GM06990 (cell line): ENCODE measurements around the gene CALCOCO1.

Source experiments
- DNase-seq: peaks from one replicate; pipeline ENCODE4 v3.0.0-alpha.2; 2011; ENCODE audit not compliant: insufficient read length; ENCODE audit errors: extremely low read depth
- H3K27me3 ChIP-seq: replicated peaks from 2 replicates; pipeline ENCODE4 v1.6.0; 2011; ENCODE audit warnings: low read length; ENCODE audit not compliant: control insufficient read depth, insufficient read depth
- H3K36me3 ChIP-seq: 2 replicates; pipeline ENCODE4 v1.5.1; 2011; ENCODE audit warnings: low read length; ENCODE audit not compliant: control insufficient read depth, insufficient read depth
- H3K4me3 ChIP-seq: replicated peaks from 2 replicates; pipeline ENCODE4 v1.5.1; 2011; ENCODE audit warnings: low read depth, mild to moderate bottlenecking, control low read depth, low read length
- TF ChIP-seq, protein P1 (sequence below): IDR thresholded peaks from 2 replicates; pipeline ENCODE4 v1.5.1; 2011; ENCODE audit warnings: low read length, control low read depth, mild to moderate bottlenecking, inconsistent platforms; ENCODE audit not compliant: insufficient read depth, poor library complexity, severe bottlenecking

The CALCOCO1 gene

DNA sequence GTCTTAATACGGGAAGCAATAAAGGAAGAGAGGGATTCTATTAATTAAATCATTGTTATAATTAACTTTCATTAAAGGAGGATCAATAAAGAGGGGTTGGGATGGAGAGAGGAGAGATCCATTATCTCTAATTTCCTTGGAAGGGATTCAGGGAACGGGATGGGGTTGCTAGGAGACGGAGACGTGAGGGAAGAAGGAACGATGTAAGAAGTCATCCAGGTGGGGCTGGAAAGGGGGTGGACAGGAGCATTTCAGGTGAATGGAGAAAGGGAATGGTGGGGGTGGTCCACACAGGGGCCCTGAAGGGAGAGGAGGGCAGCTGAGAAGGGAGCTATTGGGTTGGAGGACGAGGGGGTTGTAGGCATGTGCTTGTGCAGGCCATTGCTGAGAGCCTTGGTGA is 17.2 kb downstream of the CALCOCO1 start:
- TF ChIP-seq, protein P1, sequence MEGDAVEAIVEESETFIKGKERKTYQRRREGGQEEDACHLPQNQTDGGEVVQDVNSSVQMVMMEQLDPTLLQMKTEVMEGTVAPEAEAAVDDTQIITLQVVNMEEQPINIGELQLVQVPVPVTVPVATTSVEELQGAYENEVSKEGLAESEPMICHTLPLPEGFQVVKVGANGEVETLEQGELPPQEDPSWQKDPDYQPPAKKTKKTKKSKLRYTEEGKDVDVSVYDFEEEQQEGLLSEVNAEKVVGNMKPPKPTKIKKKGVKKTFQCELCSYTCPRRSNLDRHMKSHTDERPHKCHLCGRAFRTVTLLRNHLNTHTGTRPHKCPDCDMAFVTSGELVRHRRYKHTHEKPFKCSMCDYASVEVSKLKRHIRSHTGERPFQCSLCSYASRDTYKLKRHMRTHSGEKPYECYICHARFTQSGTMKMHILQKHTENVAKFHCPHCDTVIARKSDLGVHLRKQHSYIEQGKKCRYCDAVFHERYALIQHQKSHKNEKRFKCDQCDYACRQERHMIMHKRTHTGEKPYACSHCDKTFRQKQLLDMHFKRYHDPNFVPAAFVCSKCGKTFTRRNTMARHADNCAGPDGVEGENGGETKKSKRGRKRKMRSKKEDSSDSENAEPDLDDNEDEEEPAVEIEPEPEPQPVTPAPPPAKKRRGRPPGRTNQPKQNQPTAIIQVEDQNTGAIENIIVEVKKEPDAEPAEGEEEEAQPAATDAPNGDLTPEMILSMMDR = no peak
- Histone ChIP-seq H3K27me3 (peaks cover 2% of the 10 kb centered on the region; the same call in 1 of the 2 replicates), H3K4me3 (no peak overlapping the region), H3K36me3 (no peaks in the 10 kb centered on the region; the same call in 1 of the 2 replicates)
- no peak for DNase-seq

DNA sequence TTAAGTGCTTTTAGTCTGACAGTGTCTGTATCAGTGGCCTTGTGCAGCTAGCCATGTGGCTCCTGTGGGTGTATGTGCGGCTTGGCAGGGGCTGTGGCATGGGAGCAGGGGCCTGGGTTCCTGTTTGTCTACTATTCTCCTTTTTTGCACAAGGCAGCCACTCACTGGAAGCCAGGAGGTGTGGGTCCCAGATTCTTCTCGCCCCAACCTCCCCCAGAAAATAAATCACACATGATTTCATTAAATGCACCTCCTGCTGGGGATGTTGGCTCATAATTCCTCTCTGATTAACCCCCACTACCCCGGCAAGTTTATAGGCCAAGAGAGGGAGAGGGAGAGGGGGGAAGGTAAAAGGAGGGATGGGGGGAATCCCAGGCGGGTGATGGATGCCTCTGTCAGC is 17.6 kb downstream of the CALCOCO1 start:
- Histone ChIP-seq H3K27me3 (peaks cover 2% of the 10 kb centered on the region; the same call in 1 of the 2 replicates), H3K4me3 (no peak overlapping the region), H3K36me3 (no peaks in the 10 kb centered on the region; the same call in 1 of the 2 replicates)
- no peak for DNase-seq
- TF ChIP-seq, protein P1 = no peak

DNA sequence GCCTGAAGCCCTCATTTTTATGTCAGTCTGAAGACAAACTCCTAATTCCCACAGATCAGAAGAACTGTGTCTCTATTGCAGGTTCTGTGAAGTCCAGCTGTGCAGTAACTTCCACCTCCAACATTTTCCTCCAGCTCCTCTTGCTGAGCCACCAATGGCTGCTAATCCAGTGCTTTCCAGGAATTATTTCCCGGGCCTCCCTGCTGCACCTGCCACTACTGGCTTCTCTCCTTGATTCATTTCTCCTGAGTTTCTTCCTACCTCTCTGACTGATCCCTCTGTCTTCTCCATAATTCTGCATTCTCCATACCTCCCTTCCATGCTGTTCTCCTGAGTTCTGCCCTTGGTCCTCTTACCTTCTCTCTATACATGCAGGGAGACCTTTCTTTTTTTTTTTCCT is 21.2 kb downstream of the CALCOCO1 start:
- DNase-seq = no peak
- TF ChIP-seq, protein P1 = no peak
- Histone ChIP-seq H3K4me3 (no peak overlapping the region), H3K27me3 (peaks cover 6% of the 10 kb centered on the region), H3K36me3 (no peaks in the 10 kb centered on the region)

DNA sequence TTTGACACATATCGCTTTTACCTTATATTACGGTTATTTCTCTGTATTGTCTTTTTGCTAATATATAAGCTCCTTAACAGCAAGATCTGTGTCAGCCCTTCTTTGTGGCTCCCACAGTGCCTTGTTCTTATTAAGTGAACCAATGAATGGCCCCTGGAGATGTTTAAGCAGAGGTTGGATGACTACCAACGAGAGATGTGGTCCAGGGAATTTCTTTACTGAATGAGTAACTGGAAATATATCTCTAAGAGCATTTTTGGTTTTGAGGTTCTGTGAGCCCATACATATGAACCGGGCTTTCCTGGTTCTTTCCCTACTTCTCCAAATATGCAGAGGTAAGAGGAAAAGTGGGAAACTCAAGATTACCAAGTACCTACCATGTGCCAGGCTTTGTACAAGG is 23.5 kb downstream of the CALCOCO1 start:
- DNase-seq = no peak
- peaks cover 6% of the 10 kb centered on the region for H3K27me3 ChIP-seq
- H3K36me3 ChIP-seq = no peaks in the 10 kb centered on the region
- TF ChIP-seq, protein P1 = no peak
- H3K4me3 ChIP-seq = no peak overlapping the region

DNA sequence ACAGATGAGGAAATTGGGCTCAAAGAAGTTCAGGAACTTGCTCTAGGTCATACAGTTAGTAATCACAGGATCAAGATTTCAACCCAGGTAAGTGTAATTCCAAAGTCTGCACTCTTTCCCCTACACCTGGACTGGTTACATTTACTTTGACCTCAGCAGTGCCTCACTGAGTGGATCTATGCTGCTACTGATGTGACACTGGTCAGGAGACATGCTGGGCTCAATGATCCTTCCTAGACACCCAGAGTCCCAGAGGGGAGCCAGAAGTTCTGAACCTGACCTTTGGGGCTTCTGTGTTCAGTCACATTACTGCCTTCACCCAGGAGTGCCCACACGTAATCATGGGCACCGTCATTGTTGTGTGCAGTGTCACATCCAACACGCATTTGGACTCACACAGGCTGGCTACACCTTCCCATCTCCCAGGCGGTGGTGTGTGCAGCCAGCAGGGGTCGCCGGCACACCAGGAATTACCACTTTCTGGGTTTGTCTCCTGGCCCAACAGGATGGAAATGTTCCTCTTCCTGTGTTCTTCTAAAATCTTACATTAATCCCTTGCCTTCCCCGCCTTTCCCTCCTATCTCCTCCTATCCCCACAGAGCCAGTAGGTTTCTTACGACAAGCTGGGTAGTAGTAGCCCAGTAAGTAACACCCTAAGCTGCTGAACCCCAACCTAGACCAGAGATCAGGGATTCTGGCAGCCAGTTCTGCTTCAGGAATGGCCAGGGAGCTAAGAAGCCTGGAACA is 25.6 kb downstream of the CALCOCO1 start:
- no peak overlapping the region for H3K4me3 ChIP-seq
- H3K36me3 ChIP-seq = no peaks in the 10 kb centered on the region
- peaks cover 9% of the 10 kb centered on the region for H3K27me3 ChIP-seq
- TF ChIP-seq, protein P1 = peak; percentile 93
- DNase-seq = peak; percentile 59
